Activated T-cell treated with anti-CD3 and anti-CD28 coated beads, Interleukin-2, amount 50 U/mL, for 48 hours (primary cell): ENCODE data around the gene INSIG1.

ENCODE experiments used
- DNase-seq, 2 experiments: peaks; one replicate each; pipeline ENCODE4 v3.0.0-alpha.2; 2020

The INSIG1 gene

DNA sequence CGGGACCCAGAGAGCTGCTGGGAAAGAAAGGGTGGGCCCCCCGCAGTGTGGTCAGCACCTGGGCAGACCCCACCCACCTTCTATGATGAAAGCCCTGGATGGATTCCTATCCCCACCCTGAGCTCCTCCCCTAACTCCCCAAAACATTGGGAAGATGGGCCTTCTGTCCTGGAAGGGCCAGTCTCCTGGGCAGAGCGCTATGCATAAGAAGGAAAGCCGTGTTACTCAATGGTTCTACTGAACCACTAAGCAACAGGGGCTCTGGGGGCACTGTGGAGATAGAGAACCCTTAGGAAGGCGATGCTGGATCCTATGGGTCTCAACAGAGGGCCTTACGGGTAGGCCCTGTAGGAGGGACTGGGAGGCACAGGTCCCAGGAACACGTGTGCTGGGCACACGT lies 30.7 kb upstream of the INSIG1 start:
- no peak for DNase-seq

GRCh38 chr7:155267436-155267835 lies 30.2 kb upstream of the INSIG1 start:
- no peak for DNase-seq

- no peak for DNase-seq
Measured at GRCh38 chr7:155268211-155268610, 29.5 kb upstream of the INSIG1 start.

GRCh38 chr7:155268921-155269650 lies 28.6 kb upstream of the INSIG1 start:
- no peak for DNase-seq

DNA sequence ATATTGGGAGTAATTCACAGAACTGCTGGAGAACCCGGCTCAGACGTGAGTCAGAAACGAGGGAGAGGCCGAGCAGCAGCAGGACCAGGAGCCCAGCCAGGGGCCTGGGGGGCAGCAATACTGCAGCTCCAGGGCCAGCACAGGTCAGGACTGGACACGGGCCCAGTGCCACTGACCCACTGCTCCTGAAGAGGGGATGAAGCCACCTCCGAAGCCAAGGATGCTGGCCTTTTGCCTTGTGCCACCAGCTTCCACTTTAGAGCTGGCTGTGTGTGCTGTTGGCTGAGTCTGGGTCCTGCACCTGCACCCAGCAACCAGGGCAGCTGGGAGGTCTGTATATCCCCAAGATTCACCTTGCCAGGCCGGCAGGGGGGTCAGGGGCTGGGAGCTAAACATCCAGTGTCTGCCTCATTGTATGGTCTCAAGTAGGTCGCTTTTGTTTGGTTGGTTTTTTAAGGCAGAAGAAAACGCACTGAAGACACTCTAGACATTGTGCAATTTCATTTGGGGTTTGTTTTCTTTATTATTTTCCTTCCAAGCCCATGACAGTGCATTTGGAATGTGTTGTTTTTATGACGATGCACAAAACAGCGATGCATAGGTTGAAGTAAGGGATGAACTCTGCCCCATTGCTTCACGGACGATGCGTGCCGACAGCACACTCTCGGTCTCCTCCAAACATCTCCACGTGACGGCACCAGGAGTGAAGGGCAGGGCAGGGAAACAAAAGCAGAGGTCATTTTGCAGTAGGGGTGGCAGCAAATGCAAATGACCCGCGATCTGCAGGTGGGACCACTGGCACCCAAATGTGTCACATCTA lies 27.7 kb upstream of the INSIG1 start:
- DNase-seq: no peak

GRCh38 chr7:155270861-155271260 lies 26.8 kb upstream of the INSIG1 start:
- no peak for DNase-seq

GRCh38 chr7:155274633-155275355 lies 22.9 kb upstream of the INSIG1 start:
- no peak for DNase-seq

- DNase-seq: no peak
Measured at GRCh38 chr7:155276042-155276799, 21.5 kb upstream of the INSIG1 start.

DNA sequence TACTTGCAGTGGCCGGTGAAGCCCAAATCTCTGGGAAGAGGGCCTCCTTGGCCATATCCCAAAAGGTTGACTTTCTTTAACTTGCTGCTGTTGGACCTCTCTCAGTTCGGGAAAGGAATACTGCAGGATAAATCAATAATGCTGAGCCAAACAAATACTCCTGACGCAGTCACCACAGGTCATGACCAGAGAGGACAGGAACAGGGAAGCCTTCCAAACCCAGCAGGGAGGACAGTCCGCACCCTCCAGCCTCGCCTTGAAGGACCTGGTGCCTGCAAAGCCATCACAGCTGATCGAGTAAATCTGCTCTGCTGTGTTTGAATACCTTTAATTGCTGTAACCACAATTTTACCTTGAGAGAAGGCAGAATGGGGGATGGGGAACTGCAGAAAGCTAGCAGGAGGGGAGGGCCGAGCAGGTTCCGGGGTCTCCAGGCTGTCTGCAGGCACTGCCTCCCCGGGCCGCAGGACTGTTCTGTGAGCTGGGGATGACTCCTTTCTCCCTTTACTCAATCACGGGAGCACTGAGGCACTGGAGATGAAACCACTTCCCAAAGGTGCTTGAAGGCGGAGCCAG lies 20.8 kb upstream of the INSIG1 start:
- DNase-seq: no peak

GRCh38 chr7:155277385-155277994 lies 20.2 kb upstream of the INSIG1 start:
- DNase-seq: peak; percentile 40 to 56

DNA sequence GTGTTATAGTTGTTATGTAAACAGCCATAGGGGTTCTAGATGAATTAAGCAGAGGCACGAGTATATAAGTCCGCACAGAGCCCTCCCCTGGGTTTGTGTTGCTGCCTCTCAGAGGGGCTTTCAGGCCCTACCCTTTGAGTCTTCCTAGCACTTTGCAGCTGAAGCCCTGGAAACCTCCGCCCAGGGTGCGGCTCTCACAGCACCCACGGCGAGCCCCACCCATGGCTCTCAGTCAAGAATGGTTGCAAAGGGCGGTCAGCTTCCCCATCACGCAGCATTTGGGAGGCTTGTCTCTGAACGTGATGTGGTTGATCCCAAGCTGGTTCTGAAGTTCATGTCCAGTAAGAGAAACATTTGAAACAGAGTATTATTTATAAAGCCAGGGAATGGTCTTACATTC lies 18.8 kb upstream of the INSIG1 start:
- DNase-seq: no peak

DNA sequence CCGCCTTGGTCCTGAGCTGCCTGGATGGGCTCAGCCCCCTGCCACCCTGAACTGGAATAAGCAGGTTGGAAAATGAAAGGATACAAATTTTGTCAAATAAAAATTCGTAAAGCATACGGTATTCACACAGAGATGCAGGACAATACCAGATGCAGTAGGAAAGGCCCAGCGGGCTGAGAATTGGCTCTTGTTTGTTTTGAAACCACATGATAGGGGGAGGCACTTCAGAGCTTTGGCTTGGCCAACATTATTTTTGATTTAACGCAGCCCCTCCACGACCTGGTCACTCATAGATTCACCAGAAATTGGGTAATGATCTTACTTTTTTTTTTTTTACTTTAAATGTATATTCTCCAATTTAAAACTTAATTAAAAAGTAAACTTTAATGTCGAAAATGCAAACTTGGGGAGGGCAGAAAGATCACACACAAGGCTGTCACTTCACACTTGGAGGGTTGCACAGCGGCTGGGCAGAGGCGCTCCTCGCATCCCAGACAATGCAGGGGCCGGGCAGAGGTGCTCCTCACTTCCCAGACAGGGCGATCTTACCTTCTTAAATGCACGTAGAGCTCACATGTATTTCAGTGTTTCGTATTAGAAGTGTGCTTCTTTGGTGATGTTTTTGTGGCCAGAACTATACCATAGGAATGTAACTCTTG lies 17.8 kb upstream of the INSIG1 start:
- no peak for DNase-seq

DNA sequence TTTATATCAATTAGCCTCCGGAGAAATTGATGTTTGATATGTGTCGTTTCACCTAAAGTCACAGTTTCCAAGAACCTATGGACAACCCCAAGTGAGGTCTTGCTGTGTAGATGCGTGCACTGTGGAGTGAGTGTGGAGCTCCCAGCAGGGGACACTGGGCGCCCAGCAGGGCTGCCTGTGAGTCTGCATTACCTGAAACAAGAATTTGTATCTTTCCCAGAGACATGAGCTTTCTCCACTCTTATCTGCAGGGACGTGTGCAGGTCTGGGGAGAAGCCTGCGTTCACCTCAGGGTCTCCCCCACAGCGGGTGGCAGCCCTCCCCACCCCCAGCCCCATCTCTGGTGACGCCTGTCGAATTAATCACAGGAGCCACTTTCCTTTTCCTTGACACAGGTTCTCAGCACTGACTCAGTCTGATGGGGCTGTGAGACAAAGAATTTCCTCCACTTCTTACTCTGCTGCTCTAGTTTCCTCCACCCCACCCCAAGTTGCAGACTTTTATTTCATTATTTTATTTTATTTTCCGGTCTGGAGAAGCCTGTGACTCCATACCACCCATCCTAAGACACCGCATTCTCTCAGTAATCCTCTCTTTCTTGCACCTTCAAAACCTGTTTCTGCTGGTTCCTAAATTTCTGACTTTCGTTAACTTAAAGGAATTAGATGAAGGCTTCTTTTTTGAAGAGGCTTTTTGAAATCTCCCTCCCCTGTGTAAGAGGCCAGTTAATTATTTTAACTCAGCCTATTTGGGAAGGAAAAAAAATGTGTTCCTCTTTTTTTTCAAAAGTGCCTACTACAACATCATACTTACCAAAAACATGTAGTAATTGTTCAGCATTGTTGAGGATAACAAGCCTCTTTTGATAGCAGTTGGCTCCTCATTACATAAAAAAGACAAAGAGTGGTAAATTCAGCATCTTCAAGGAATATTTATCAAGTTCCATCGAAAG lies 17.0 kb upstream of the INSIG1 start:
- DNase-seq: peak; percentile 42 to 51

- DNase-seq: no peak
Measured at GRCh38 chr7:155281398-155281969, 16.2 kb upstream of the INSIG1 start.

DNA sequence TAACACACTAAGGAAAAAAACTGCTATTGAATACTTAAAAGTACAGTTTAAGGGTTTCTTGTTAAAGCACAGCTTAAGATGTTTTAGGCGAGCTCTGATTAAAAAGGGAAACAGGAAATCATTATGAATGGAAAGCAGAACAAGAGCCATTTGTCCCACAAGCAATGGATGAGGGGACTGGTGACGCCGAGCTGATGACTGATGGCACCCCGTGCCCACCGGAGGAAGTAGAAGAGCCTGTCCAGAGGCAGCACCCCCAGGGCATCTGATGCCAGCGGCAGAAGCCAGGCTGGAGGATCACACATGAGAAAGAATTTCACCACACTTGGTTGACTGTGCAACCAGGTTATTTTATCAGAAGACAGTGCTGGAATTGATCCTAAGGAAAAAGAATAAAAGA lies 15.0 kb upstream of the INSIG1 start:
- no peak for DNase-seq

DNA sequence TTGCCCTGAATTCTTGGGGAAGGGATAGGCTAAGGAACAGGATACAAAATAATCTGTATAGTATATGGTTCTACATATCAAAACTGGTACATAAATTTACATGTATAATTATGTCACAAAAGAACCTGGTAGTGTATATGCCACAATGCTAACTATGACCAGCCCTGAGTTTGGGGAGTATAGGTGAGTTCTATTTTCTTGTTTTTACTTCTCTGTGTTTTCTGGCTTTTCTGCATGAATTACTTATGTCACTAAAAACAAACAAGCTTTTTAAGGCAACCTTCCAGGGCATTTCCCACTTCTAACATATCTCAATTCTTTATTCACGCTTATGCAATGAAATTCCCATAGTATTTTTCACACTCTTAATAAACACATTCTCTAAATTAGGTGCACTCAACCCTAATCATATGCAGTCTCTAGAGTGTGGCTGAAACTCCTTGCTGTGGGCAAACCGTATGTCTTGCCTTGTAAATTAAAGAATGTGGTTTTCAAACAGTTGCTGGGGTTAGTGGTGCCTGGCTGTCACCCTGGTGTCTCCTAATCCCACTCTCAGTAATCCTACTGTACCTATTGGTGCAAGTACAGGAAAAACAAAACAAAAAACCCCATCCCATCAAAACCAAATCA lies 14.0 kb upstream of the INSIG1 start:
- no peak for DNase-seq

- DNase-seq: no peak
Measured at GRCh38 chr7:155284496-155285274, 13.0 kb upstream of the INSIG1 start.

GRCh38 chr7:155285423-155285822 lies 12.3 kb upstream of the INSIG1 start:
- DNase-seq: no peak

GRCh38 chr7:155285833-155286232 lies 11.8 kb upstream of the INSIG1 start:
- DNase-seq: no peak
